Measurements from ENCODE around the gene NUP214. TPM values are rescaled to one million over a fixed set of nuclear protein-coding genes. Genes with fewer than 3 reads are reported as not detected.

Gene NUP214
- polyA plus RNA-seq, 1 experiment = 6.3 TPM

GRCh38 chr9:131274674-131275331, 149.4 kb downstream of the NUP214 start:
- Histone ChIP-seq H3K27me3 (ENCODE audit: control insufficient read depth, insufficient read depth, low read length) (peaks cover 6% of the 10 kb centered on the region; the same call in 1 of the 2 replicates), H3K36me3 (ENCODE audit: control insufficient read depth, insufficient read depth, low read length) (no peaks in the 10 kb centered on the region), H3K4me3 (ENCODE audit: low read depth, low read length) (no peak overlapping the region)
- DNase-seq (ENCODE audit: low read depth) = no peak
- ChIA-PET POLR2A (interaction anchor here (0.6 kb wide), 1 partner anchor 369 kb away, joined by 3 read pairs; no protein-coding TSS in a partner anchor), CTCF (no interaction called here)
- no peak for TF ChIP-seq CTCF (IDR thresholded peaks at IDR 0.05; ENCODE audit: insufficient read depth, low read depth, low read length)

- TF ChIP-seq CTCF (IDR thresholded peaks at IDR 0.05; ENCODE audit: insufficient read depth, low read depth, low read length) = no peak
- POLR2A ChIA-PET = interaction anchor here (0.6 kb wide), 1 partner anchor 368 kb away, joined by 3 read pairs; no protein-coding TSS in a partner anchor
- H3K4me3 ChIP-seq (ENCODE audit: low read depth, low read length) = no peak overlapping the region
- H3K36me3 ChIP-seq (ENCODE audit: control insufficient read depth, insufficient read depth, low read length) = no peaks in the 10 kb centered on the region
- DNase-seq (ENCODE audit: low read depth) = no peak
- CTCF ChIA-PET = no interaction called here
- H3K27me3 ChIP-seq (ENCODE audit: control insufficient read depth, insufficient read depth, low read length) = peaks cover 11% of the 10 kb centered on the region
Measured at GRCh38 chr9:131275332-131276093, 150.1 kb downstream of the NUP214 start.

- H3K4me3 ChIP-seq (ENCODE audit: low read depth, low read length) = peak within 1 kb of the TSS; percentile 35
- ChIA-PET POLR2A (no interaction called here), CTCF (interaction anchor here (1.0 kb wide), 1 partner anchor 60 kb away, joined by 4 read pairs; no protein-coding TSS in a partner anchor)
- no peak for TF ChIP-seq CTCF (IDR thresholded peaks at IDR 0.05; ENCODE audit: insufficient read depth, low read depth, low read length)
- H3K36me3 ChIP-seq (ENCODE audit: control insufficient read depth, insufficient read depth, low read length) = no peaks in the 10 kb centered on the region
- peaks cover 17% of the 10 kb centered on the region for H3K27me3 ChIP-seq (ENCODE audit: control insufficient read depth, insufficient read depth, low read length)
- DNase-seq (ENCODE audit: low read depth) = no peak
Measured at GRCh38 chr9:131276094-131276888, 150.9 kb downstream of the NUP214 start, which contains the start of gene FAM78A. Gene FAM78A (minus strand): TSS chr9:131276510. CDS start chr9:131276179, 331 bp downstream.

- Histone ChIP-seq H3K4me3 (ENCODE audit: low read depth, low read length) (no peak overlapping the region), H3K27me3 (ENCODE audit: control insufficient read depth, insufficient read depth, low read length) (peaks cover 21% of the 10 kb centered on the region), H3K36me3 (ENCODE audit: control insufficient read depth, insufficient read depth, low read length) (no peaks in the 10 kb centered on the region)
- POLR2A ChIA-PET = no interaction called here
- CTCF ChIA-PET = interaction anchor here (1.0 kb wide), 1 partner anchor 60 kb away, joined by 4 read pairs; no protein-coding TSS in a partner anchor
- no peak for DNase-seq (ENCODE audit: low read depth)
- TF ChIP-seq CTCF (IDR thresholded peaks at IDR 0.05; ENCODE audit: insufficient read depth, low read depth, low read length) = no peak
Measured at GRCh38 chr9:131276891-131277286, 151.5 kb downstream of the NUP214 start.

Data from BJ (cell line).